ENCODE data around the gene FAM167B. TPM values are rescaled to one million over a fixed set of nuclear protein-coding genes. Genes with fewer than 3 reads are reported as not detected.

FAM167B gene
- total and polyA plus RNA-seq, 8 donors, result 1.6 to 36.8 (median 4.7) TPM; not detected in 3

GRCh38 chr1:32272557-32273390 lies 25.8 kb downstream of the FAM167B start:
- H3K27me3 ChIP-seq, result peaks cover 0 to 34% (median 8%) of the 10 kb centered on the region in 3 donors
- no peak for TF ChIP-seq CTCF (IDR thresholded peaks at IDR 0.05)
- no peak for TF ChIP-seq POLR2AphosphoS5 (IDR thresholded peaks at IDR 0.05)
- TF ChIP-seq EP300 (IDR thresholded peaks at IDR 0.05), result no peak
- TF ChIP-seq POLR2A (IDR thresholded peaks at IDR 0.05), result no peak
- H3K4me3 ChIP-seq, result no peak overlapping the region
- no peak overlapping the region for H3K27ac ChIP-seq
- intact Hi-C loops (cut with DNase I; ENCODE audit: low total_unique reads), result no loop called here
- DNase-seq, result peak in 1 of 2 donors; percentile 7
- 61 to 72% (median 71%) methylated on average over 7 of the region's 7 CpGs for WGBS, 5 donors
- no peaks in the 10 kb centered on the region for H3K36me3 ChIP-seq
- H3K9me3 ChIP-seq, result no peaks in the 10 kb centered on the region
- H3K4me1 ChIP-seq, result peaks cover 0 to 13% (median 6%) of the 10 kb centered on the region in 4 donors

DNA sequence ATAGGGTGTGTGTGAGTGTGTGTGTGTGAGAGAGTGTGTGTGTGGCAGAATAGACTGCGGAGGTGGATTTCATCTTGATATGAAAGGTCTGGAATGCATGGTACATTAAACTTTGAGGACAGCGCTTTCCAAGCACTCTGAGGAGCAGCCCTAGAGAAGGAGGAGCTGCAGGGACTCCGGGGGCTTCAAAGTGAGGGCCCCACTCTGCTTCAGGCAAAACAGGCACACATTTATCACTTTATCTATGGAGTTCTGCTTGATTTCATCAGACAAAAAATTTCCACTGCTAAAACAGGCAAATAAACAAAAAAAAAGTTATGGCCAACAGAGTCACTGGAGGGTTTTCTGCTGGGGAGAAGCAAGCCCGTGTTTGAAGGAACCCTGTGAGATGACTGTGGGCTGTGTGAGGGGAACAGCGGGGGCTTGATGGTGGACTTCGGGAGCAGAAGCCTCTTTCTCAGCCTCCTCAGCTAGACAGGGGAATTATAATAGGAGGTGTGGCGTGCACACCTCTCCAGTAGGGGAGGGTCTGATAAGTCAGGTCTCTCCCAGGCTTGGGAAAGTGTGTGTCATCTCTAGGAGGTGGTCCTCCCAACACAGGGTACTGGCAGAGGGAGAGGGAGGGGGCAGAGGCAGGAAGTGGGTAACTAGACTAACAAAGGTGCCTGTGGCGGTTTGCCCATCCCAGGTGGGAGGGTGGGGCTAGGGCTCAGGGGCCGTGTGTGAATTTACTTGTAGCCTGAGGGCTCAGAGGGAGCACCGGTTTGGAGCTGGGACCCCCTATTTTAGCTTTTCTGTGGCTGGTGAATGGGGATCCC lies 26.6 kb downstream of the FAM167B start:
- no peaks in the 10 kb centered on the region for H3K36me3 ChIP-seq
- DNase-seq, result peak; percentile 46 to 88
- TF ChIP-seq EP300 (IDR thresholded peaks at IDR 0.05) (no peak), POLR2AphosphoS5 (IDR thresholded peaks at IDR 0.05) (no peak), CTCF (IDR thresholded peaks at IDR 0.05) (no peak), POLR2A (IDR thresholded peaks at IDR 0.05) (no peak)
- no peak overlapping the region for H3K4me3 ChIP-seq
- H3K27me3 ChIP-seq, result peaks cover 0 to 34% (median 8%) of the 10 kb centered on the region in 3 donors
- intact Hi-C loops (cut with DNase I; ENCODE audit: low total_unique reads), result no loop called here
- 15 to 29% (median 23%) methylated on average over 10 of the region's 10 CpGs for WGBS, 5 donors
- no peak overlapping the region for H3K27ac ChIP-seq
- peaks cover 0 to 13% (median 6%) of the 10 kb centered on the region in 4 donors for H3K4me1 ChIP-seq
- no peaks in the 10 kb centered on the region for H3K9me3 ChIP-seq

DNA sequence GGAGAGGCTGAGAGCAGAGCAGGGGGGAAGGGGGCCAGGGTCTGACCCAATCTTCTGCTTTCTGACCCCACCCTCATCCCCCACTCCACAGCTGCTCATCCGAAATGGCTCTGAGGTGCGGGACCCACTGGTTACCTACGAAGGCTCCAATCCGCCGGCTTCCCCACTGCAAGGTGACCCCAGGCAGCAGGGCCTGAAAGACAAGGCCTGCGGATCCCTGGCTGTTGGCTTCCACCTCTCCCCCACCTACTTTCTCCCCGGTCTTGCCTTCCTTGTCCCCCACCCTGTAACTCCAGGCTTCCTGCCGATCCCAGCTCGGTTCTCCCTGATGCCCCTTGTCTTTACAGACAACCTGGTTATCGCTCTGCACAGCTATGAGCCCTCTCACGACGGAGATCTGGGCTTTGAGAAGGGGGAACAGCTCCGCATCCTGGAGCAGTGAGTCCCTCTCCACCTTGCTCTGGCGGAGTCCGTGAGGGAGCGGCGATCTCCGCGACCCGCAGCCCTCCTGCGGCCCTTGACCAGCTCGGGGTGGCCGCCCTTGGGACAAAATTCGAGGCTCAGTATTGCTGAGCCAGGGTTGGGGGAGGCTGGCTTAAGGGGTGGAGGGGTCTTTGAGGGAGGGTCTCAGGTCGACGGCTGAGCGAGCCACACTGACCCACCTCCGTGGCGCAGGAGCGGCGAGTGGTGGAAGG lies 27.8 kb downstream of the FAM167B start:
- intact Hi-C loops (cut with DNase I; ENCODE audit: low total_unique reads), result no loop called here
- Histone ChIP-seq H3K27me3 (peaks cover 0 to 34% (median 8%) of the 10 kb centered on the region in 3 donors), H3K27ac (no peak overlapping the region), H3K36me3 (no peaks in the 10 kb centered on the region), H3K4me1 (peaks cover 0 to 13% (median 6%) of the 10 kb centered on the region in 4 donors), H3K9me3 (no peaks in the 10 kb centered on the region), H3K4me3 (no peak overlapping the region)
- TF ChIP-seq EP300 (IDR thresholded peaks at IDR 0.05), result no peak
- TF ChIP-seq CTCF (IDR thresholded peaks at IDR 0.05), result no peak
- no peak for TF ChIP-seq POLR2AphosphoS5 (IDR thresholded peaks at IDR 0.05)
- no peak for TF ChIP-seq POLR2A (IDR thresholded peaks at IDR 0.05)
- WGBS, 5 donors, result 81 to 88% (median 86%) methylated on average over 20 to 31 of the region's 31 CpGs
- no peak for DNase-seq

DNA sequence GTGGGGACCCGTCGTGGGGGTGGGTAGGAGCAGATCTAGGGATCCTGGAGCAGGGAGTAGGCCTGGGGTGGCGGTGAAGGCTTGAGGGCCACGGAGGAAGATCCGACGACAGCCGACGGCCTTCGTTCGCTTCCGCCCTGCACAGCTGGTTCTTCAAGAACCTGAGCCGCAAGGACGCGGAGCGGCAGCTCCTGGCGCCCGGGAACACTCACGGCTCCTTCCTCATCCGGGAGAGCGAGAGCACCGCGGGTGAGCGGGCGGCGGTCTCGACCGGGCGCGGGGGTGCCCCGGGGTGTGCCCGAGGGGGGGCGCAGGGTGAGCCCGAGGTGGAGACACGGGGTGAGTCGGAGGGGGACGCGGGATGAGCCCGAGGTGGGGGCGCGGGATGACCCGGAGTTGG lies 28.4 kb downstream of the FAM167B start:
- Histone ChIP-seq H3K4me1 (peaks cover 0 to 13% (median 6%) of the 10 kb centered on the region in 4 donors), H3K9me3 (no peaks in the 10 kb centered on the region), H3K27me3 (peaks cover 0 to 34% (median 8%) of the 10 kb centered on the region in 3 donors), H3K36me3 (no peaks in the 10 kb centered on the region), H3K4me3 (peak overlapping the region in 2 of 4 donors; percentile 9 to 27), H3K27ac (no peak overlapping the region)
- no peak for TF ChIP-seq POLR2AphosphoS5 (IDR thresholded peaks at IDR 0.05)
- TF ChIP-seq POLR2A (IDR thresholded peaks at IDR 0.05), result no peak
- TF ChIP-seq CTCF (IDR thresholded peaks at IDR 0.05), result no peak
- no peak for TF ChIP-seq EP300 (IDR thresholded peaks at IDR 0.05)
- intact Hi-C loops (cut with DNase I; ENCODE audit: low total_unique reads), result no loop called here
- peak; percentile 44 to 79 for DNase-seq
- 17 to 32% (median 18%) methylated on average over 24 to 41 of the region's 41 CpGs for WGBS, 5 donors
